ENCODE results near the gene CD40. TPM values are rescaled to one million over a fixed set of nuclear protein-coding genes. Genes with fewer than 3 reads are reported as not detected.

CD40 gene
- polyA plus RNA-seq, 1 of the 3 experiments (the other 2 are of a cell fraction), result not detected

- Histone ChIP-seq H3K4me1 (ENCODE audit: control insufficient read depth in 1 of 2, insufficient read depth in 2 of 2, low read depth in 1 of 2, low read length in 1 of 2) (peaks cover 4 to 12% of the 10 kb centered on the region in 2 experiments; a peak in 3 of 4 replicates), H3K4me2 (peak overlapping the region; percentile 85), H3K4me3 (ENCODE audit: low read depth in 2 of 2, low read length in 1 of 2) (peak overlapping the region; percentile 78 to 94), H3K27me3 (ENCODE audit: insufficient read depth) (no peaks in the 10 kb centered on the region), H2AFZ (ENCODE audit: low read depth) (no peak overlapping the region), H3F3A (replicated peaks; ENCODE audit: insufficient read depth) (no peaks in the 10 kb centered on the region), H4K20me1 (ENCODE audit: insufficient read depth) (peaks cover 52% of the 10 kb centered on the region), H3K36me3 (replicated peaks in 1 of 2; ENCODE audit: control insufficient read depth in 1 of 2, insufficient read depth in 2 of 2, low read length in 1 of 2) (no peaks in the 10 kb centered on the region), H3K9me3 (no peaks in the 10 kb centered on the region), H3K9ac (peak overlapping the region; percentile 94), H3K9me2 (no peaks in the 10 kb centered on the region), H3K27ac (ENCODE audit: low read depth in 2 of 2, low read length in 1 of 2) (peak overlapping the region; percentile 85 to 97), H3K79me2 (ENCODE audit: insufficient read depth) (peaks cover 53% of the 10 kb centered on the region)
- ChIA-PET POLR2A (no interaction called here), CTCF (interaction anchor here (1.2 to 2.8 kb wide), 8 partner anchors 17 to 259 kb away, joined by 4 to 21 read pairs (median 9); no protein-coding TSS in a partner anchor)
- 2% methylated on average over 10 of the region's 31 CpGs for WGBS (ENCODE audit: low lambda C conversion rate)
- TF ChIP-seq MXI1 (IDR thresholded peaks at IDR 0.05; ENCODE audit: low read depth, low read length), result peak; percentile 31
- no peak for TF ChIP-seq USF1 (IDR thresholded peaks at IDR 0.05; ENCODE audit: borderline replicate concordance, low read depth)
- DNase-seq, result no peak
Measured at GRCh38 chr20:46089167-46089416, 29.0 kb upstream of the CD40 start.

GRCh38 chr20:46089417-46090388 lies 28.4 kb upstream of the CD40 start, which contains the start of gene NCOA5:
TSS of gene NCOA5 (minus strand) at chr20:46089962. CDS start at chr20:46079424, 10,538 bp downstream.
- ChIA-PET POLR2A (no interaction called here), CTCF (interaction anchor here (1.2 to 2.8 kb wide), 6 partner anchors 39 to 259 kb away, joined by 4 to 21 read pairs (median 12); no protein-coding TSS in a partner anchor)
- Histone ChIP-seq H3K4me2 (peak within 1 kb of the TSS; percentile 85), H3K27me3 (ENCODE audit: insufficient read depth) (no peaks in the 10 kb centered on the region), H3K9ac (peak within 1 kb of the TSS; percentile 94), H3K36me3 (replicated peaks in 1 of 2; ENCODE audit: control insufficient read depth in 1 of 2, insufficient read depth in 2 of 2, low read length in 1 of 2) (no peaks in the 10 kb centered on the region), H3K27ac (ENCODE audit: low read depth in 2 of 2, low read length in 1 of 2) (peak within 1 kb of the TSS; percentile 85 to 97), H3K9me2 (no peaks in the 10 kb centered on the region), H3K4me3 (ENCODE audit: low read depth in 2 of 2, low read length in 1 of 2) (peak within 1 kb of the TSS; percentile 78 to 94), H4K20me1 (ENCODE audit: insufficient read depth) (peaks cover 46% of the 10 kb centered on the region), H3K79me2 (ENCODE audit: insufficient read depth) (peaks cover 47% of the 10 kb centered on the region), H3K4me1 (ENCODE audit: control insufficient read depth in 1 of 2, insufficient read depth in 2 of 2, low read depth in 1 of 2, low read length in 1 of 2) (peaks cover 4 to 12% of the 10 kb centered on the region in 2 experiments; a peak in 3 of 4 replicates), H2AFZ (ENCODE audit: low read depth) (peak within 1 kb of the TSS; percentile 96), H3K9me3 (no peaks in the 10 kb centered on the region), H3F3A (replicated peaks; ENCODE audit: insufficient read depth) (no peaks in the 10 kb centered on the region)
- WGBS (ENCODE audit: low lambda C conversion rate), result 1% methylated on average over 19 of the region's 100 CpGs
- peak; percentile 97 for DNase-seq
- TF ChIP-seq FOSL2 (IDR thresholded peaks at IDR 0.05; ENCODE audit: borderline replicate concordance, low read depth), result no peak
- TF ChIP-seq YY1 (IDR thresholded peaks at IDR 0.05; ENCODE audit: low read depth), result peak; percentile 93
- peak; percentile 69; the same call in 1 of the 2 replicates for TF ChIP-seq SIN3A (IDR thresholded peaks at IDR 0.05; ENCODE audit: borderline replicate concordance, low read depth, low read length)
- 0 out of 2 replicates have a peak, but pooled peaks have one; percentile 55 for TF ChIP-seq ELF1 (IDR thresholded peaks at IDR 0.05)
- peak; percentile 65; the same call in 1 of the 2 replicates for TF ChIP-seq FOXJ3 (CRISPR knock-in tag; IDR thresholded peaks at IDR 0.05)
- TF ChIP-seq NRF1 (IDR thresholded peaks at IDR 0.05; ENCODE audit: low read depth, low read length), result peak; percentile 82
- TF ChIP-seq TAF1 (IDR thresholded peaks at IDR 0.05; ENCODE audit: borderline replicate concordance, low read depth, low read length), result peak; percentile 92
- 0 out of 2 replicates have a peak, but pooled peaks have one; percentile 11 for TF ChIP-seq FOXM1 (IDR thresholded peaks at IDR 0.05; ENCODE audit: low read depth)
- TF ChIP-seq REST (IDR thresholded peaks at IDR 0.05; ENCODE audit: low read depth, low read length), result peak; percentile 48; the same call in 1 of the 2 replicates
- peak; percentile 1 to 18; a peak in 2 of 4 replicates for TF ChIP-seq EP300 (IDR thresholded peaks at IDR 0.05; ENCODE audit: borderline replicate concordance in 1 of 2, low read depth in 1 of 2, low read length in 1 of 2)
- TF ChIP-seq SMC3 (IDR thresholded peaks at IDR 0.05; ENCODE audit: low read depth, low read length), result no peak
- peak; percentile 91 for TF ChIP-seq MXI1 (IDR thresholded peaks at IDR 0.05; ENCODE audit: low read depth, low read length)
- TF ChIP-seq CTCF (IDR thresholded peaks at IDR 0.05), result peak; percentile 13; the same call in 1 of the 2 replicates
- TF ChIP-seq CHD2 (IDR thresholded peaks at IDR 0.05; ENCODE audit: low read length, partially characterized antibody), result peak; percentile 54
- 0 out of 2 replicates have a peak, but pooled peaks have one; percentile 78 for TF ChIP-seq MAX (IDR thresholded peaks at IDR 0.05; ENCODE audit: low read depth)
- no peak for TF ChIP-seq RFX5 (IDR thresholded peaks at IDR 0.05; ENCODE audit: low read length)
- peak; percentile 39 for TF ChIP-seq RAD21 (IDR thresholded peaks at IDR 0.05; ENCODE audit: low read length)
- TF ChIP-seq POLR2AphosphoS5 (IDR thresholded peaks at IDR 0.05; ENCODE audit: low read depth, low read length), result peak; percentile 82
